HepG2 (cell line): Measurements from ENCODE around the gene FAM78A. TPM values are rescaled to one million over a fixed set of nuclear protein-coding genes. Genes with fewer than 3 reads are reported as not detected.

ENCODE experiments used
- BATF2 ChIP-seq: sonication (generic); formaldehyde crosslinking; IDR thresholded peaks from 2 replicates; pipeline ENCODE4 v1.8.0; 2022; ENCODE audit warnings: mild to moderate bottlenecking, missing genetic modification reagents, moderate library complexity
- BRCA1 ChIP-seq: sonication (generic); formaldehyde crosslinking; IDR thresholded peaks from 2 replicates; pipeline ENCODE4 v1.4.0; 2020; ENCODE audit warnings: missing genetic modification reagents
- EP300 ChIP-seq, 3 experiments: sonication (generic) in 1 of 3; formaldehyde crosslinking in 1 of 3; IDR thresholded peaks; 2 replicates each; pipeline versions ENCODE4 v1.5.1 to v1.6.1; 2011 to 2020; ENCODE audit warnings: low read depth in 2 of 3, low read length in 2 of 3, borderline replicate concordance in 1 of 3, improper control_type of control experiment in 1 of 3, mild to moderate bottlenecking in 1 of 3, missing genetic modification reagents in 1 of 3, moderate library complexity in 1 of 3
- FOSL2 ChIP-seq: sonication (generic); formaldehyde crosslinking; IDR thresholded peaks from 2 replicates; pipeline ENCODE4 v1.4.0; 2020; ENCODE audit warnings: missing genetic modification reagents
- FOXP1 ChIP-seq, 2 experiments: fragments of 450-650 bp in 1 of 2; IDR thresholded peaks; 2 replicates each; pipeline ENCODE4 v1.6.1; 2017 to 2018; ENCODE audit warnings: antibody characterized with exemption in 1 of 2
- MXI1 ChIP-seq: IDR thresholded peaks from 3 replicates; pipeline ENCODE4 v1.6.1; 2012; ENCODE audit warnings: low read depth, low read length, inconsistent platforms, borderline replicate concordance
- NFE2 ChIP-seq: sonication (generic); formaldehyde crosslinking; IDR thresholded peaks from 2 replicates; pipeline ENCODE4 v1.4.0; 2020; ENCODE audit warnings: missing genetic modification reagents
- PLSCR1 ChIP-seq: sonication (generic); formaldehyde crosslinking; IDR thresholded peaks from 2 replicates; pipeline ENCODE4 v1.5.0; 2020; ENCODE audit warnings: missing genetic modification reagents, mild to moderate bottlenecking, borderline replicate concordance
- SALL1 ChIP-seq: sonication (generic); formaldehyde crosslinking; IDR thresholded peaks from 2 replicates; pipeline ENCODE4 v1.8.0; 2022; ENCODE audit warnings: mild to moderate bottlenecking, missing genetic modification reagents
- SALL2 ChIP-seq: sonication (generic); formaldehyde crosslinking; IDR thresholded peaks from 2 replicates; pipeline ENCODE4 v1.8.1; 2023; ENCODE audit warnings: mild to moderate bottlenecking, missing genetic modification reagents, inconsistent platforms
- SOX6 ChIP-seq, 2 experiments: fragments of 450-650 bp in 1 of 2; sonication (generic) in 1 of 2; formaldehyde crosslinking in 1 of 2; IDR thresholded peaks; 2 replicates each; pipeline versions ENCODE4 v1.4.0 to v1.6.1; 2017 to 2020; ENCODE audit warnings: antibody characterized with exemption in 1 of 2, mild to moderate bottlenecking in 1 of 2, missing genetic modification reagents in 1 of 2
- SPEN ChIP-seq: sonication (generic); formaldehyde crosslinking; IDR thresholded peaks from 2 replicates; pipeline ENCODE4 v1.5.1; 2020; ENCODE audit warnings: low read depth, mild to moderate bottlenecking, missing genetic modification reagents
- STAG1 ChIP-seq: sonication (generic); formaldehyde crosslinking; IDR thresholded peaks from 2 replicates; pipeline ENCODE4 v1.4.0; 2020; ENCODE audit warnings: missing genetic modification reagents
- TOPORS ChIP-seq: sonication (generic); formaldehyde crosslinking; IDR thresholded peaks from 2 replicates; pipeline ENCODE4 v1.8.0; 2023; ENCODE audit warnings: mild to moderate bottlenecking, missing genetic modification reagents
- ZBTB26 ChIP-seq: IDR thresholded peaks from 2 replicates; pipeline ENCODE4 v1.6.1; 2016; ENCODE audit warnings: missing compliant biosample characterization, missing genetic modification reagents, borderline replicate concordance
- ZBTB44 ChIP-seq: sonication (generic); formaldehyde crosslinking; IDR thresholded peaks from 2 replicates; pipeline ENCODE4 v1.4.0; 2020; ENCODE audit warnings: missing genetic modification reagents
- ZKSCAN8 ChIP-seq: IDR thresholded peaks from 2 replicates; pipeline ENCODE4 v1.6.1; 2016; ENCODE audit warnings: borderline replicate concordance, missing genetic modification reagents, missing compliant biosample characterization
- ZNF432 ChIP-seq: sonication (generic); formaldehyde crosslinking; IDR thresholded peaks from 2 replicates; pipeline ENCODE4 v1.5.0; 2020; ENCODE audit warnings: missing genetic modification reagents, mild to moderate bottlenecking, borderline replicate concordance
- ZNF569 ChIP-seq: sonication (generic); formaldehyde crosslinking; IDR thresholded peaks from 2 replicates; pipeline ENCODE4 v1.5.0; 2020; ENCODE audit warnings: mild to moderate bottlenecking, missing genetic modification reagents, moderate library complexity, borderline replicate concordance
- ZNF770 ChIP-seq: sonication (generic); formaldehyde crosslinking; IDR thresholded peaks from 2 replicates; pipeline ENCODE4 v1.5.0; 2020; ENCODE audit warnings: mild to moderate bottlenecking, missing genetic modification reagents
- ZNF781 ChIP-seq: sonication (generic); formaldehyde crosslinking; IDR thresholded peaks from 2 replicates; pipeline ENCODE4 v1.5.1; 2020; ENCODE audit warnings: borderline replicate concordance, mild to moderate bottlenecking, missing genetic modification reagents; ENCODE audit errors: not compliant biosample characterization
- ZSCAN29 ChIP-seq: sonication (generic); formaldehyde crosslinking; conservative IDR thresholded peaks from 2 replicates; pipeline ENCODE4 v1.4.0; 2020; ENCODE audit warnings: mild to moderate bottlenecking, missing genetic modification reagents
- polyA plus RNA-seq, 8 experiments: library from polyadenylated mRNA; depleted of rRNA in 3 of 8; stranded (reverse) in 7 of 8; unstranded in 1 of 8; fragments of >200 nt; fragmentation: Illumina TruSeq in 4 of 8; extraction: Trizol in 4 of 8; gene quantifications; 2 replicates each; pipeline versions ENCODE4 v1.2.1 to v1.2.3, GENCODE V29; 2011 to 2016; ENCODE audit warnings: low read depth in 4 of 8, missing spikeins in 1 of 8, mixed read lengths in 1 of 8; ENCODE audit not compliant: insufficient read depth in 1 of 8
- total RNA-seq, 5 experiments: library from RNA; depleted of rRNA; stranded (reverse); fragments of >200 nt; fragmentation: Illumina TruSeq; extraction: Trizol; gene quantifications; 2 replicates each; pipeline ENCODE4 v1.2.3, GENCODE V29; 2016; ENCODE audit warnings: low read depth in 1 of 5

FAM78A gene
- total and polyA plus RNA-seq, 2 of the 13 experiments (the other 11 are each of a cell fraction or from before 2014, with no cell fraction given) = 0.18 to 0.62 TPM

GRCh38 chr9:131289301-131290035 is 13.2 kb upstream of the FAM78A start, which contains the start of gene PLPP7 (continued):
- TF ChIP-seq ZNF569 (CRISPR knock-in tag) (no peak), ZNF781 (CRISPR knock-in tag) (no peak), ZKSCAN8 (CRISPR knock-in tag) (no peak), STAG1 (CRISPR knock-in tag) (no peak), EP300 (IDR thresholded peaks at IDR 0.05; ENCODE audit: low read depth in 2 of 2, low read length in 2 of 2) (no peak), EP300 (CRISPR knock-in tag; IDR thresholded peaks at IDR 0.05; ENCODE audit: borderline replicate concordance) (no peak), BATF2 (CRISPR knock-in tag) (no peak), ZSCAN29 (CRISPR knock-in tag) (no peak), ZBTB44 (CRISPR knock-in tag) (no peak), TOPORS (no peak), FOSL2 (peak; percentile 58), ZBTB26 (CRISPR knock-in tag) (no peak), SPEN (CRISPR knock-in tag) (peak; percentile 52; the same call in 1 of the 2 replicates), ZNF770 (no peak; the same call in 1 of the 2 replicates), SALL2 (CRISPR knock-in tag) (no peak), MXI1 (no peak), ZNF432 (CRISPR knock-in tag) (no peak), SOX6 (IDR thresholded peaks at IDR 0.05) (no peak), SOX6 (CRISPR knock-in tag; IDR thresholded peaks at IDR 0.05) (no peak), NFE2 (CRISPR knock-in tag) (no peak), SALL1 (CRISPR knock-in tag) (peak; percentile 35; the same call in 1 of the 2 replicates), PLSCR1 (CRISPR knock-in tag) (no peak), FOXP1 (IDR thresholded peaks at IDR 0.05) (no peak), FOXP1 (CRISPR knock-in tag; IDR thresholded peaks at IDR 0.05) (no peak), BRCA1 (no peak)
